Breast epithelium (tissue), 3 donors: ENCODE results near the gene TAB3.

Experiments used
- POLR2A ChIP-seq: fragments of 450-650 bp; IDR thresholded peaks from one replicate; pipeline ENCODE4 v1.6.1; 2016; ENCODE audit warnings: antibody characterized with exemption, mild to moderate bottlenecking, moderate library complexity
- POLR2AphosphoS5 ChIP-seq, 3 donors: sonication (generic); formaldehyde crosslinking; IDR thresholded peaks; one replicate each; pipeline ENCODE4 v1.6.1; 2017; ENCODE audit warnings: antibody characterized with exemption in 3 of 3
- TF ChIP-seq, protein P1 (sequence below), 3 donors: fragments of 450-650 bp; IDR thresholded peaks; one replicate each; pipeline ENCODE4 v1.5.1; 2016 to 2017; ENCODE audit warnings: antibody characterized with exemption in 3 of 3, mild to moderate bottlenecking in 3 of 3, moderate library complexity in 3 of 3

DNA sequence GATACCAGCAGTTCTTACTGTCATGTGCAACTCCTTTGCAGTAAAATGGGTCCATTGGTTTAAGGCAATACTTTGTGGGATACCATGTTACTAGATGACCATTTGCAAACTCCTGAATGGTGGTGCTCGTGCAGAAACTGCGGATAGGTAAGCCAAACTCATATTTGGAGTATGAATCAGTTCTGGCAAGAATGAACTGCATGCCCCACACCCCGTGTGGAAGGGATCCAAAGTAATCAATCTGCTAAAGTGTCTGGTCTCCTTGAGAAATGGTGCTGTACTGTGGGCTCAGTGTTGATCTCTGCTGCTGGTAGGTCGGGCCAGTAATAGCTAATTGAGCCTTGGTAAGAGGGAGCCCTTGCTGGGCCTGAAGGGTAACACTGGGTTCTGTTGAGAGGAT lies 4.2 kb upstream of the TAB3 start:
- TF ChIP-seq, protein P1, sequence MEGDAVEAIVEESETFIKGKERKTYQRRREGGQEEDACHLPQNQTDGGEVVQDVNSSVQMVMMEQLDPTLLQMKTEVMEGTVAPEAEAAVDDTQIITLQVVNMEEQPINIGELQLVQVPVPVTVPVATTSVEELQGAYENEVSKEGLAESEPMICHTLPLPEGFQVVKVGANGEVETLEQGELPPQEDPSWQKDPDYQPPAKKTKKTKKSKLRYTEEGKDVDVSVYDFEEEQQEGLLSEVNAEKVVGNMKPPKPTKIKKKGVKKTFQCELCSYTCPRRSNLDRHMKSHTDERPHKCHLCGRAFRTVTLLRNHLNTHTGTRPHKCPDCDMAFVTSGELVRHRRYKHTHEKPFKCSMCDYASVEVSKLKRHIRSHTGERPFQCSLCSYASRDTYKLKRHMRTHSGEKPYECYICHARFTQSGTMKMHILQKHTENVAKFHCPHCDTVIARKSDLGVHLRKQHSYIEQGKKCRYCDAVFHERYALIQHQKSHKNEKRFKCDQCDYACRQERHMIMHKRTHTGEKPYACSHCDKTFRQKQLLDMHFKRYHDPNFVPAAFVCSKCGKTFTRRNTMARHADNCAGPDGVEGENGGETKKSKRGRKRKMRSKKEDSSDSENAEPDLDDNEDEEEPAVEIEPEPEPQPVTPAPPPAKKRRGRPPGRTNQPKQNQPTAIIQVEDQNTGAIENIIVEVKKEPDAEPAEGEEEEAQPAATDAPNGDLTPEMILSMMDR (IDR thresholded peaks at IDR 0.05), result no peak
- no peak for TF ChIP-seq POLR2A
- TF ChIP-seq POLR2AphosphoS5 (IDR thresholded peaks at IDR 0.05), result no peak
